GM19463 (cell line): ENCODE data around the gene S100G.

Source experiments
- ATAC-seq: cut with Tn5 transposase; IDR thresholded peaks from one replicate; pipeline ENCODE4 v1.9.1; 2021; ENCODE audit warnings: mild to moderate bottlenecking, moderate library complexity; ENCODE audit not compliant: unreplicated experiment

S100G gene

DNA sequence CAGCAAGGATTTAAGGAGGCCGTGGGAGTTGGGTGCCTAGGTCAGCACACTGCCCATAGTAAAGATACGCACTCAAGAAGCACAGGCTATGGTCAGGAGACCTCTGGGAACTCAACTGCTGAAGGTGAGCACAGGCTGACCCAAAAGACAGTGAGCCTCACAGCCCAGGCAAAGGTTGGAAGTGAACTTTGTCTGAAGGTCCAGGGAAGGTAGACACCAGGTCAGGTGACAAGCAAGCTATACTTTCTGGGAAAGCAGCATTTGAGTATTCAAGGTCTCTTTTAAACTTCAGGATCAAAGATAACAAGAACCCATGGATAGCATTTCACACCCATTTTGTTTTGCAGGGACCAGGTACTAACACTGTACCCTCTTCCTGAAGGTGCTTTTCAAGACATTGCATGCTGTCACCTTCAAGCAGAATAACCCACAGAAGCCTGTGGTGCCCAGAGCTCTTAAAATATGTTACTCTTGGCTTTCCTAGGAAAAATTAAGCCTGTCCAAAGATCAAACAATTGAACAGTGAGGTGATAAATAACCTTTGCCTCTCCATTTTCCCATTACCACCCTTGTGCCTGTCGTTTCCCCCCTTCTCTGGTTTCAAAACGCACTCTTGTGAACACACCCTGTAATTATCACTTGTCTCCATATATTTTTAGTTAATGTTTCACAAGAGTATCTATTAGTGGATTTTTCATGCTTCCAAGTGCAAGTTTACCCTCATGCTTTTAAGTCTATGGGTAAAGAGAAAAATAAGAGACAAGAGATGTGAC, 3.4 kb upstream of the S100G start:
- ATAC-seq: no peak

DNA sequence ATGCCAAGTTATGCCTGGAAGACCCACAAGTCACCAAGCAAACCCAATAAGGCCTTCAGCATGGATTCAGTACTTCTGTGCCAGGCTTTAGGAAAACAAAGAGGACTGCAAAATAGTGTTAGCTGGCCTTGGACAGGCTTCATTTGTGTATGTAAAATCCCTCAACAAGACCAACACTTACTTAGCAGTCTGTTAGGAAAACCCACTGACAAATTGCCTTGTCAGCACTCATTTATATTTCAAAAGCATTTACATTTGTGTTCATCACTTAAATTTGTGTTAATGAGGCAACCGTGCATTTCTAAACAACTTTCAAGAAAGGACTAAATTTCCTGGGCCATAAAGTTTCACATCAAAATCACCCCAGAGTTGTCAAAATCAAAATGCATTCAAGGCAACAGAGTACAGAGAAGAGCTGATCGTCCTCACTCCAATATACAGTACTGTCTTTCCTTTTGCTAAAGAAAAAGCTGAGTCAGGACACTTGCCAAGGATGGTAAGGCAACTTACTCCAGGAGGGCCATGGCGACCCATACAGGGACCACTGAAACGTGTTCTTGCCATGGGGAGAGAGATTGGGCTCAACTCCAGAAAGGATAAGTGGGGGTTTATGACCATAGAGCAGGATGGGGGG, 1.6 kb downstream of the S100G start:
- no peak for ATAC-seq

DNA sequence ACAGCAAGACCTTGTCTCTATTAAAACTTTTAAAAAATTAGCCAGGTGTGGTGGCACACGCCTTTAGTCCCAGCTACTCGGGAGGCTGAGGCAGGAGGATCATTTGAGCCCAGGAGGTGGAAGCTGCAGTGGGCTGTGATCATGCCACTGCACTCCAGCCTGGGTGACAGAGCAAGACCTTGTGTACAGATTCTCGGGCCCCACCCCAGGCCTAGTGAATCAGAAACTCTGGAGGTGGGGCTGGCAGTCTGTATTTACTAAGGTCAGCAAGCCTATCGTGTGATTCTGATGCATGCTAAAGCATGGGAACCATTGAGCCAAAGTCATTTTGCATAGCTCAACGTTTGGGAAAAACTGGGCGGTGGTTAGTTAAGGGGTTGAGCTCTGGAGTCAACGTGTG, 3.5 kb downstream of the S100G start:
- no peak for ATAC-seq

DNA sequence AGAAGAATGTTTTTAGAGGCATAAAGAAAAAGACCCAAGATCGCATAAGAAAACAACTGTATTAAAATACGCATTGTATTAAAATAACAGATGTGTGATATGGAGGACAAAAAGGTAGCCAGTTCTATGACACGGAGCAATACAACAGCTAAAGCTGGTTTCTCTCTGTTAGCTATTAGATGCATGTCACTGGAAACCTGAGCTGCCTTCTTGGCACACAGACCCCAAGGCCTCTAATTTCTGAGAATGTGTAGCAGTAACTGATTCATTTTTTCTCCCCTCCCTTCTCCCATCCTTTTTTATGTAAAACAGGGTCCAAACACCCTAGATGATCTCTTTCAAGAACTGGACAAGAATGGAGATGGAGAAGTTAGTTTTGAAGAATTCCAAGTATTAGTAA, 4.1 kb downstream of the S100G start:
- ATAC-seq: no peak

DNA sequence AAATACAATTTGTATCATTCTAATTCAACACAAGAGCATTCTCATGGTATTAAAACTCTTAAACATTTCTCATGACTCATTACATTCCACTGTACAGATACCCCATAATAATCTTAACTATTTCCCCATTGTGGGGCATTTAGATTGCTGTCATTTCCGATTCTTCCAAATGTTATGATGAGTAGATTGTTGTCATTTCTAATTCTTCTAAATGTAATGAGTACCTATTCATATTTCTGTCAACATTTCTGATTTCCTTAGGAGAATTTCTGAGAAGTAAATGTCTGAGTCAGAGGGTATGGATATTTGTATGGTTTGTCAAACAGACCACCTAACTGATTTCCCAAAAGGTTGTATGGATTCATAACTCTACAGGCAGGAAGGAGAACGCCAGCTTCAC, 8.3 kb downstream of the S100G start:
- ATAC-seq: no peak

DNA sequence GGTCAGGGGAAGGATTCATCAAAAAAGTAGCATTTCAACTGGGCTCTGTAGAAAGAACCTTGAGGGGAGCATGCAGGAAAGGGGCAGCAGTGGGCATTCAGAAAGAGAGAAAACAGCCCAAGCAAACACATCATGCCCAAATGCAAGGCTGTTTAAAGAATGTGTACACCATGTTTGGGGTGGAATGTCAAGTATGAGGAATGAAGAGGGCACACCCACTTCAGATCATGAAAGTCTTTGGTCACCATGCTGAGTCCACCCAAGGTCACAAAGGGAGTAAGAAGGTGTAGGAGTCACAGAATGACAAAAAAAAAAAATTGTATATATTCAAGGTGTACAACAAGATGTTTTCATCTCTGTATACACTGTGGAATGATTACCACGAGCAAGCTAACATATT, 9.4 kb downstream of the S100G start:
- no peak for ATAC-seq

DNA sequence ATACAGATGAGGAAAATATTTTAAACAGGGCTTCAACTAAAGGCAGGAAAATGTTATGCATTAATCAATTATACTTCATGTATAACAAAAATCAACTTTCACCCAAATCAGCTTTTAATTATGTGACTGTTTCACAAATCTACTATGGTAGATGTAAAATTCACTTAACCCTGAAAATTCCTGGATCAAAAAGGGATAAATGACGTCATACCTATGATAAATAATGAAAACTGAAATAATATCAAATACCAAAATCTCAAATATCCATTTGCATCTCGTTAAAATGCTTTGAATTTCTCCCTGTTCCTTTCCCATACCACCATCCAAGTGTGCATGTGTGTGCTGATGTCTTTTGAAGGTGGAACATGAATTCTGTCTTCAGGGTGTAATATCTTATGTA, 11.5 kb downstream of the S100G start:
- no peak for ATAC-seq

DNA sequence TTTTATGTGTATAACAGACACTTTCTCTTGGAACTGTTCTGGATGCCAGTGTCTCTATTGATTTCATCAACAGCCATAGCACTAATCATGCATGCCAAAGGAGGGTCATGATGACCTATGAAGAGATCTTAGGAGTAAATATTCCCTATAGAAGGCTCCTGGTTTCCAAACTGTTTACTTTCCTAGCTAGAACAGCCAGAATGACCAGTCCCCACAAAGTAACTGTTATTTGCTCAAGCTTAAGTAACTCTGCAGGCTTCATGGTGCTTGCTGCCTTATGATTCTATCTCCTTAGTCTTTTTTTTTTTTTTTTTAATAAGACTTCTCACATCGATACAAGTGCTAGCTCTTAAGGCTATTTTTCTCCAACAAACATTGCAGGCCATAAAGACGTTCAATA, 12.4 kb downstream of the S100G start:
- ATAC-seq: no peak

DNA sequence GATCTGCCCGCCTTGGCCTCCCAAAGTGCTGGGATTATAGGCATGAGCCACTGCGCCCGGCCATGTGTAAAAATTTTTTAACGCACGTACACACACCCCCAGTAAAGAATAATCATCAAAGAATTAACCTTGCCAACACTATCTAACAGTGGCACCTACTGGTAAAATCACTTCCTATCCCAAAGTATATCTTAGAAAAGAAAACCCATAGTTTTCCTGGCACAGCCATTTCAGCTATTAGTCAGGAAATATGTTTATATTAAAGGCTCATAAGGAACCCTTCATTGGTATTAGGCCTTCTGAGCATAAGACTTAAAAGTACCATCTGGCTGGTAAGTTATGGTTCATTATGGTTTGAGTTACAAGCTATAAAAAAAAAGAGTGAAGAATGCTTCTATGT, 14.1 kb downstream of the S100G start:
- ATAC-seq: no peak

DNA sequence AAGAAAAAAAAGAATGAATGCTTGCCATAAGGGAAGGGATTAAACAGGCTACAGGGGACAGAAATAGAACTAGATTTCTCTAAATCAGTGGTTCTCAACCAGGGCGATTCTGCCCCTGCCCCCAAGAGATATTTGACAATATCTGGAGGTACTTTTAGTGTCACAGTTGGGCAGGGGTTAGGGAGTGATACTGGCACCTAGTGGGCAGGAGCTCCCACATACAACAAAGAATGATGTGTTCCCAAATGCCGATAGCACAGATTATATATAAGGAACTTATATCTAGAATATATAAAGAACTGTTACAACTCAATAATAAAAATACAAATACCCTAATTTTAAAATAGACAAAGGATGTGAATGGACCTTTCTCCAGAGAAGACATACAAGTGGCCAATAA, 14.7 kb downstream of the S100G start:
- ATAC-seq: no peak

DNA sequence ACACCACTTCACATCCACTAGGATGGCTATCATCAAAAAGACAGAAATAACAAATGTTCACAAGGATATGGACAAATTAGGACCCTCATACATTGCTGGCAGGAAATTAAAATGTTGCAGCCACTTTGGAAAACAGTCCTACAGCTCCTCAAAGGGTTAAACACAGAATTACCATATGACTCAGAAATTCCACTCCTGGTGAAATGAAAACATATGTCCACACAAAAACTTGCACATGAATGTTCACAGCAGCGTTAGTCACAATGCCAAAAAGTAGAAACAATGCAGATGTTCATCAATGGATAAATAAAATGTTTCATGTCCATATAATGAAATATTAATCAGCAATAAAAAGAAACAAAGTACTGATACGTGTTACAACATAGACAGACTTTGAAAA, 15.1 kb downstream of the S100G start:
- no peak for ATAC-seq

DNA sequence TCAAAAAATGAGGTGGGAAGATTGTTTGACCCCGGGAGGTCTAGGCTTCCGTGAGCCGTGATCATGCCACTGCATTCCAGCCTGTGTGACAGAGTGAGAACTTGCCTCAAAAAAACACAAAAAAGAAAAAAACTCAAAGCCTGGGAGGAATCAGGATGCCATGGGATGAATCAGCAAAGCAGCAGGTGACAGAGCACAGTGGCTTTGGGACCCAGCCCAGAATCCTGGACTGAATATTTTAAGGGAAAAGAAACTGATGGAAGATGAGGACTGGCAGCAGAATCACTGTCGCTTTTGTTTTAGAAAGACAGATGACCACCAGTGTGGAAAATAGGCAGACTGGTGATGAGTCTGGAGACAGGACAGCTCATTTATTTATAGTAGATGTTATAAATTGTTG, 16.6 kb downstream of the S100G start:
- no peak for ATAC-seq

DNA sequence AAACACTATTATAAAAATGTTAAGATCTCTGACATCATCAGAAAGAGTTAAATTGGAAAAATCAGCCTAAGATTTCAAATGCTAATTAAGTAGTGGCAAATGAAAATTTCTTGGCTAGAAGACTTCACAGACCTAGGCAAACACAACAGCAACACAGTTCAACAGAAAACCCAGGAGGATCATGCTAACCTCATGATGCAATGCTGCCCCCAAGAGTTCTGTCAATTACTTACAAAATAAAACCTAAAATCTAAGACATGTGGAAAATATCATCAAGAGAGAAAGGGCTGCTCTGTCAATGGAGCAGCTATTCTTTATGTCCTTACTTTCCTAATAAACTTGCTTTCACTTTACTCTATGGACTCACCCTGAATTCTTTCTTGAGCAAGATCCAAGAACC, 21.0 kb downstream of the S100G start:
- ATAC-seq: no peak

DNA sequence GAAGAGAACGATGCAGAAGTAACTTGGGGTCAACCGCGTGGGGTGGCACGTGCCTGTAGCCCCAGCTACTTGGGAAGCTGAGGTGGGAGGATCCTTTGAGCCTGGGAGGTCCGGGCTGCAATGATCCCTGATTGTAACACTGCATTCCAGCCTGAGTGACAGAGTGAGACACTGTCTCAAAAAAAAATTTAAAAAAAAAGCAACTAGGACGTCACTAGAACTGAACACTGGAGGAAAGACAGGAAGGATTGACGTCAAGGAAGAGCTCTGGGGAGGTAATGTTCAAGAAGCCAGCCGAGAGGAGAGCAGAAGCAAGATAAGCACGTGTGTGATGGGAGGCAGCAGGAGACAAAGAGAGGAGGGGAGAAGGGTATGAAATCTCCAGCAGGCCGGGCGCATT, 28.7 kb downstream of the S100G start:
- no peak for ATAC-seq

DNA sequence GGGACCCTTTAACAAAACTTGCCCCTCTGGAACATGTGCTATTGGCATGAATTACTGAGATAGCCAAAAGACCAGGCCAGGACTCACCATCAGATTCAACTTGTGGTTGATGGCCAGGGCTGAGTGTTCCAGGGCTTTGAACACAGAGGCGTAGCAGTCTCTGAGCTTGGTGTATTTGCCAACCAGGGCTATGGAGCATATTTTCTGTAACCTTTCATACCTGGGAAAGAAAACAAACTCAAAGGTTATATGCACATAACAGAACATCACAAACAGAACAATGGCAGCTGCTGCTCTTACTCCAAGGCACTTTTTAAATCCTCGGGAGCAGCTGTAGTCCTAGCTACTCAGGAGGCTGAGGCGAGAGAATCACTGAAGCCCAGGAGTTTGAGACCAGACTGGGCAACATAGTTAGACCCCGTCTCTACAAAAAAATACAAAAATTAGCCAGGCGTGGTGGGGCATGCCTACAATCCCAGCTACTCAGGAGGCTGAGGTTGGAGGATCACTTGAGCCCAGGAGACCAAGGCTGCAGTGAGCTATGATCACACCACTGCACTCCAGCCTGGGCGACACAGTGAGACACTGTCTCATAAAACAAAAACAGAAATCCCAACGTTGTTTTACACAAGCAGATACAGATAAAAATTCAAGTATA, 33.2 kb downstream of the S100G start:
- ATAC-seq: no peak

DNA sequence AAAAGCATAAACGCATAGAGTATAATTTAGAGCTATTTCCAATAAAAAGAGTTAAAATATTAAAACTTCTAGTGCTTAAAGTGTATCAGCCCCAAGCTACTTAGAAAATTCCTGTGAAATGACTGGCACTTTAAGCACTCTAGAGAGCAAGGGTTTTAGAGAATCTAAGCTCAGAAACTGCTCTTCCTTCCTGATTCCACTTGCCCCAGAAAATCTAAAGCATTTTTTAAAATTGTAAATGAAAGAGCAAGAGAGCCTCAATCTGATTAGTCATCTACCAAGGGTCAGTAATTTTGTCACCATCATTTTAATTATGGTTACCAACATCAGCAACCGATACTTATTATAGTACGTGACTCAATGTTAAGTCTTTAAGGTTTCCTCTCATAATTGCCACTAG, 37.6 kb downstream of the S100G start:
- ATAC-seq: no peak

DNA sequence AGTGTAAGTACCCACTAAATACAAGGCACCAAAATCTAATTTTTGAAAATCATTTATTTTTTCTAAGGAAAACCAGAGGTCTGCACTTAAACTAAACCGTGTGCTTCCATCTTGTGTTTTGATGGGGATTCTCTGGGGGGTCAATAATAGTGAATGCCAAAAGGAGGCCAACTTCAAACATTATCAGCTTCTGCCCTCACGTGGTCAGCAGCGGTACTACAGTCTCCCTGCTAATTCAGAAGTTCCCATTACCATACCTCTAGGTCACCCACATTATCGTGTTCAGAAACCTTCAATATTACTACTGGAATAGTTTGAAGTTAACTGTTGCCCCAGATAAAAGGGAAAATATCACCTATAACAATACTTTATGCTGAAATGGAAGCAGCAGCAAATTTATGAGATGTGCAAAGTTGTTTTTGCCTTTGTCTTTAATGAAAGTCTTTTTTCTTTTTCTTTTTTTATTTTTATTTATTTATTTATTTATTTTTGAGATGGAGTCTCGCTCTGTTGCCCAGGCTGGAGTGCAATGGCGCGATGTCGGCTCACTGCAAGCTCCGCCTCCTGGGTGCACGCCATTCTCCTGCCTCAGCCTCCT, 45.2 kb downstream of the S100G start:
- peak; percentile 80 for ATAC-seq

DNA sequence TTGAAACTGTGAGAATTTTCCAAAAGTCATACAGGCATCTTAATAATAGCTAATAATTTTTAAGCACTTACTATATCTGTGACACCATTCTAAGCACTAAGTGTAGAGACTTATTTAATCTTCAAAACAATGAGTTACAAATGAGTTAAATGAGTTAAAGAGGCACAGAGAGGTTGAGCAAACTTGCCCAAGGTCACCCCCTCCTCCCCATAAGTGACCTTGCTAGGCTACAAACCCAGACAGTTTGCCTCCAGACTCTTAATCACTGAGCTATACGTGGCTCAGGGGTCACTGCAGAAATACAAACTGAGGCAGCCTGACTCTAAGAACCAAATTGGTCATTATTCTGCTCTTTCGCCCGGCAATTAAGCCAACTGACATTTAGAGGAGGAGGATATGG, 47.0 kb downstream of the S100G start:
- no peak for ATAC-seq

DNA sequence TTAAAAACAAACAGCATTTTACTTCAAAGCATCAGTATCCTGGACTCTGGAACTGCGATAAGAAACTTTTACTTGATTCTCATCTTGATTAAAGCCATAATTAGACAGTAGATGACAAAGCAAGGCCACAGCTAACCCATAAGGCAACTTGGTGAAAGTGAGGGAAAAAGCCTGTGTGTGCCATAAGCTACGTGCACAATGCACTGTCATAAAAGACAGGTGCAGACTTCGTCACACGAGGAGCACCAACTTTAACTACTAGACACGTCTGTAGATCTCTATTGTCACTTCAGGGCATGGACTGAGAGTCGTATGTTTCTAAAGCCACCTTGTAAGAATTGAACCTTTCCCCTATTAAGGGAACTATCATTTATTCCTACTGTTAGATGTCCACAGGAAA, 49.4 kb downstream of the S100G start:
- no peak for ATAC-seq

DNA sequence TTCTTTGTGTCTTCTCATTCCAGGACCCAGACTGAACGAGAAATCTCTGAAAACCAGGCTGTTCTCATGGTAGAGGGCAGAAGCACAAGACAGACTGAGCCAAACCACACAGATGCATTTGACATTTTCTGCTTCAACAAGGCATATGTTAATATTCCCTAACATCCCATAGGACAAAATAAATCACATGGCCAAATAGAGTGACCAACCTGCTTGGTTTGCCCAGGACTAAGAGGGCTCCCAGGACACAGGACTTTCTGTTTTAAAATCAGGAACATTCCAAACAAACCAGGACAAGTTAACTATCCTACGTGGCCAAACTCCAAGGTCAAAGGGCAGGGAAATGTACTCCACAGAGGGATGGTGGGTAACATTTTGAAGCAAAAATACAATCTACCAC, 50.8 kb downstream of the S100G start:
- no peak for ATAC-seq

DNA sequence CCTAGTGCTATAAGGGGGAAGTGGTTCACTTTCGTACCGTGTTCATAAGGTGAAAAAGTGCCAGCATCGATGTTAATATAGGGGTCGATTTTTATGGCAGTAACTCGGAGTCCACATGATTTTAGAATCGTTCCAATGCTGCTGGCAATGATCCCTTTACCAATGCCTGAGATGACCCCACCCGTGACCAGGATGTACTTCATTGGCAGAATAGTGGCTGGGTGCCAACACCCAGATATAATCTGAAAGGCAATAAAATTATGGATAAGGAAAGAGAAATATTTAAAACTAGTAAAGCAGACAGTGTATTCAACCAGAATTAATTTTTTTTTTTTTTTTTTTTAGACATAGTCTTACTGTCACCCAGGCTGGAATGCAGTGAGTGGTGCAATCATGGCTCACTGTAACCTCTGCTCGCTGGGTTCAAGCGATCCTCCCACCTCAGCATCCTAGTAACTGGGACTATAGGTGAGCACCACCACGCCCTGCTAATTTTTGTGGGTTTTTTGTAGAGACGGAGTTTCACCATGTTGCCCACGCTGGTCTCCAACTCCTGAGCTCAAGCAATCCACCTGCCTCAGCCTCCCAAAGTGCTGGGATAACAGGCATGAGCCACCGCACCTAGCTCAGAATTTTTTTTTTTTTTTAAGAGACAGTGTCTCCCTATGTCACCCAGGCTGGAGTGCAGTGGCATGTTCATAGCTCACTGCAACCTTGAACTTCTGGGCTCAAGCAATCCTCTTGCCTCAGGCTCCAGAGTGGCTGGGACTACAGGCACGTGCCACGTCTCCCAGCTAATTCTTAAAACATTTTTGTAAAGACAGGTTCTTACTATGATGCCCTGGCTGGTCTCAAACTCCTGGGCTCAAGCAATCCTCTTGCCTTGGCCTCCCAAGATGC, 53.0 kb downstream of the S100G start:
- ATAC-seq: no peak
